Liver (tissue), 3 donors: ENCODE measurements around the gene TNIP3.

ENCODE experiments used
- ATF3 ChIP-seq: IDR thresholded peaks from 2 replicates; pipeline ENCODE4 v1.6.1; 2016; ENCODE audit warnings: antibody characterized with exemption
- FOXA1 ChIP-seq: IDR thresholded peaks from 2 replicates; pipeline ENCODE4 v1.6.1; 2016; ENCODE audit warnings: antibody characterized with exemption
- JUND ChIP-seq, 2 donors: IDR thresholded peaks; 2 replicates each; pipeline ENCODE4 v1.6.1; 2016; ENCODE audit warnings: antibody characterized with exemption in 2 of 2
- RAD21 ChIP-seq, 2 donors: IDR thresholded peaks; 2 replicates each; pipeline ENCODE4 v1.6.1; 2016; ENCODE audit warnings: antibody characterized with exemption in 2 of 2, mild to moderate bottlenecking in 2 of 2
- RXRA ChIP-seq, 2 donors: IDR thresholded peaks; 2 replicates each; pipeline ENCODE4 v1.6.1; 2017 to 2018; ENCODE audit warnings: antibody characterized with exemption in 2 of 2, mild to moderate bottlenecking in 1 of 2
- SP1 ChIP-seq: IDR thresholded peaks from 2 replicates; pipeline ENCODE4 v1.6.1; 2018; ENCODE audit warnings: antibody characterized with exemption, mild to moderate bottlenecking
- TAF1 ChIP-seq: conservative IDR thresholded peaks from 2 replicates; pipeline ENCODE4 v1.6.1; 2016; ENCODE audit warnings: antibody characterized with exemption, mild to moderate bottlenecking
- ZBTB33 ChIP-seq: IDR thresholded peaks from 2 replicates; pipeline ENCODE4 v1.6.1; 2016; ENCODE audit warnings: antibody characterized with exemption
- TF ChIP-seq, protein P1 (sequence below): IDR thresholded peaks from 2 replicates; pipeline ENCODE4 v1.6.1; 2016; ENCODE audit warnings: antibody characterized with exemption, mild to moderate bottlenecking
- TF ChIP-seq, protein P2 (sequence below): fragments of 150-350 bp; IDR thresholded peaks from 2 replicates; pipeline ENCODE4 v1.5.1; 2017; ENCODE audit warnings: improper control_type of control experiment, low read depth, low read length; ENCODE audit not compliant: missing input control
- TF ChIP-seq, protein P3 (sequence below): IDR thresholded peaks from 2 replicates; pipeline ENCODE4 v1.6.1; 2016; ENCODE audit warnings: antibody characterized with exemption
- donor health status: healthy.
- donor health status: healthy.

GRCh38 chr4:121107507-121107906 is 56.6 kb downstream of the TNIP3 start:
- TF ChIP-seq, protein P1, sequence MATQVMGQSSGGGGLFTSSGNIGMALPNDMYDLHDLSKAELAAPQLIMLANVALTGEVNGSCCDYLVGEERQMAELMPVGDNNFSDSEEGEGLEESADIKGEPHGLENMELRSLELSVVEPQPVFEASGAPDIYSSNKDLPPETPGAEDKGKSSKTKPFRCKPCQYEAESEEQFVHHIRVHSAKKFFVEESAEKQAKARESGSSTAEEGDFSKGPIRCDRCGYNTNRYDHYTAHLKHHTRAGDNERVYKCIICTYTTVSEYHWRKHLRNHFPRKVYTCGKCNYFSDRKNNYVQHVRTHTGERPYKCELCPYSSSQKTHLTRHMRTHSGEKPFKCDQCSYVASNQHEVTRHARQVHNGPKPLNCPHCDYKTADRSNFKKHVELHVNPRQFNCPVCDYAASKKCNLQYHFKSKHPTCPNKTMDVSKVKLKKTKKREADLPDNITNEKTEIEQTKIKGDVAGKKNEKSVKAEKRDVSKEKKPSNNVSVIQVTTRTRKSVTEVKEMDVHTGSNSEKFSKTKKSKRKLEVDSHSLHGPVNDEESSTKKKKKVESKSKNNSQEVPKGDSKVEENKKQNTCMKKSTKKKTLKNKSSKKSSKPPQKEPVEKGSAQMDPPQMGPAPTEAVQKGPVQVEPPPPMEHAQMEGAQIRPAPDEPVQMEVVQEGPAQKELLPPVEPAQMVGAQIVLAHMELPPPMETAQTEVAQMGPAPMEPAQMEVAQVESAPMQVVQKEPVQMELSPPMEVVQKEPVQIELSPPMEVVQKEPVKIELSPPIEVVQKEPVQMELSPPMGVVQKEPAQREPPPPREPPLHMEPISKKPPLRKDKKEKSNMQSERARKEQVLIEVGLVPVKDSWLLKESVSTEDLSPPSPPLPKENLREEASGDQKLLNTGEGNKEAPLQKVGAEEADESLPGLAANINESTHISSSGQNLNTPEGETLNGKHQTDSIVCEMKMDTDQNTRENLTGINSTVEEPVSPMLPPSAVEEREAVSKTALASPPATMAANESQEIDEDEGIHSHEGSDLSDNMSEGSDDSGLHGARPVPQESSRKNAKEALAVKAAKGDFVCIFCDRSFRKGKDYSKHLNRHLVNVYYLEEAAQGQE, result no peak
- TF ChIP-seq, protein P2, sequence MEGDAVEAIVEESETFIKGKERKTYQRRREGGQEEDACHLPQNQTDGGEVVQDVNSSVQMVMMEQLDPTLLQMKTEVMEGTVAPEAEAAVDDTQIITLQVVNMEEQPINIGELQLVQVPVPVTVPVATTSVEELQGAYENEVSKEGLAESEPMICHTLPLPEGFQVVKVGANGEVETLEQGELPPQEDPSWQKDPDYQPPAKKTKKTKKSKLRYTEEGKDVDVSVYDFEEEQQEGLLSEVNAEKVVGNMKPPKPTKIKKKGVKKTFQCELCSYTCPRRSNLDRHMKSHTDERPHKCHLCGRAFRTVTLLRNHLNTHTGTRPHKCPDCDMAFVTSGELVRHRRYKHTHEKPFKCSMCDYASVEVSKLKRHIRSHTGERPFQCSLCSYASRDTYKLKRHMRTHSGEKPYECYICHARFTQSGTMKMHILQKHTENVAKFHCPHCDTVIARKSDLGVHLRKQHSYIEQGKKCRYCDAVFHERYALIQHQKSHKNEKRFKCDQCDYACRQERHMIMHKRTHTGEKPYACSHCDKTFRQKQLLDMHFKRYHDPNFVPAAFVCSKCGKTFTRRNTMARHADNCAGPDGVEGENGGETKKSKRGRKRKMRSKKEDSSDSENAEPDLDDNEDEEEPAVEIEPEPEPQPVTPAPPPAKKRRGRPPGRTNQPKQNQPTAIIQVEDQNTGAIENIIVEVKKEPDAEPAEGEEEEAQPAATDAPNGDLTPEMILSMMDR, result no peak
- TF ChIP-seq TAF1 (no peak), RAD21 (IDR thresholded peaks at IDR 0.05) (no peak), SP1 (no peak), ZBTB33 (no peak), JUND (IDR thresholded peaks at IDR 0.05) (no peak), ATF3 (no peak), FOXA1 (no peak), RXRA (IDR thresholded peaks at IDR 0.05) (no peak)
- TF ChIP-seq, protein P3, sequence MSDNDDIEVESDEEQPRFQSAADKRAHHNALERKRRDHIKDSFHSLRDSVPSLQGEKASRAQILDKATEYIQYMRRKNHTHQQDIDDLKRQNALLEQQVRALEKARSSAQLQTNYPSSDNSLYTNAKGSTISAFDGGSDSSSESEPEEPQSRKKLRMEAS, result no peak
